GM20000 (cell line): ENCODE measurements around the gene FBN3.

Experiments
- DNase-seq: peaks from one replicate; pipeline ENCODE4 v3.0.0; 2012; ENCODE audit warnings: low spot score
- CTCF ChIP-seq: IDR thresholded peaks from 2 replicates; pipeline ENCODE4 v1.5.1; 2012; ENCODE audit warnings: mild to moderate bottlenecking, control low read depth; ENCODE audit errors: extremely low read depth, missing control alignments

FBN3 gene

GRCh38 chr19:8115805-8116396, 33.5 kb downstream of the FBN3 start:
- TF ChIP-seq CTCF = no peak
- DNase-seq = no peak

GRCh38 chr19:8113017-8113416, 36.4 kb downstream of the FBN3 start:
- no peak for TF ChIP-seq CTCF
- DNase-seq = no peak

GRCh38 chr19:8111376-8111775, 38.0 kb downstream of the FBN3 start:
- no peak for TF ChIP-seq CTCF

GRCh38 chr19:8110931-8111330, 38.5 kb downstream of the FBN3 start:
- no peak for TF ChIP-seq CTCF
- no peak for DNase-seq

More at GRCh38 chr19:8111376-8111775, 38.0 kb downstream of the FBN3 start:
- no peak for DNase-seq

GRCh38 chr19:8109890-8110662, 39.3 kb downstream of the FBN3 start:
- DNase-seq = no peak
- no peak for TF ChIP-seq CTCF

- DNase-seq = no peak
- no peak for TF ChIP-seq CTCF
Observed at GRCh38 chr19:8109455-8109854, 39.9 kb downstream of the FBN3 start.

- TF ChIP-seq CTCF = no peak
- DNase-seq = no peak
Observed at GRCh38 chr19:8108560-8109445, 40.6 kb downstream of the FBN3 start.
